Measurements from ENCODE around the gene HOXB13. TPM values are rescaled to one million over a fixed set of nuclear protein-coding genes. Genes with fewer than 3 reads are reported as not detected.

The HOXB13 gene
- total RNA-seq, 1 donor: not detected

- DNase-seq (ENCODE audit: low read depth): peak; percentile 31
- no peak overlapping the region for H3K4me3 ChIP-seq (ENCODE audit: low read depth, low read length)
- TF ChIP-seq CTCF (IDR thresholded peaks at IDR 0.05; ENCODE audit: insufficient read depth, low read length): peak; percentile 80
These were observed 50.2 kb downstream of the HOXB13 start for GRCh38 chr17:48678141-48678971.

DNA sequence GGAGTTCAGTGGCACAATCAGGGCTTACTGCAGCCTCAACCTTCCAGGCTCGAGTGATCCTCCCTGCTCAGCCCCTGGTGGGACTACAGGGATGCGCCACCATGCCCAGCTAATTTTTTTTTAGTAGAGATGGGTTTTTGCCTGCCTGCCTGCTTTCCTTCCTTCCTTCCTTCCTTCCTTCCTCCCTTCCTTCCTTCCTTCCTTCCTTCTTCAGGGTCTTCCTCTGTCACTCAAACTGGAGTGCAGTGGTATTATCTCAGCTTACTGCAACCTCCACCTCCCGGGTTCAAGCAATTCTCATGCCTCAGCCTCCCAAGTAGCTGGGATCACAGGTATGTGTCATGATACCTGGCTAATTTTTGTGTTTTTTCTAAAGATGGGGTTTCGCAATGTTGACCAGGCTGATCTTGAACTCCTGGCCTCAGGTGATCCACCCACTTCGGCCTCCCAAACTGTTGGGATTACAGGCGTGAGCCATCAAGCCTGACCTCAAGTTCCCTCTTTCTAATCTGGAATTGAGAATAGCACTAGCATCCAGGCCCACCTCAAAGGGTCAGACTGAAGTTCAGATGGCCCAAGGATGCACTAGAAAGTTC, 51.5 kb downstream of the HOXB13 start:
- TF ChIP-seq CTCF (IDR thresholded peaks at IDR 0.05; ENCODE audit: insufficient read depth, low read length): no peak
- no peak overlapping the region for H3K4me3 ChIP-seq (ENCODE audit: low read depth, low read length)
- no peak for DNase-seq (ENCODE audit: low read depth)

Small RNA genes within 50 kb of the gene (small RNA-seq; reads per million reads assigned to genes)
- not detected for gene AC091179.2
- gene COX6B1P2: not detected
- gene MIR3185: not detected
- gene RF02132: not detected
- gene RF02133: not detected
- gene RN7SL125P: not detected

Other genes starting within 250 kb of the HOXB13 start
- gene HOXB1, start 197.7 kb downstream of the HOXB13 start, total RNA-seq (ENCODE audit: low replicate concordance): not detected in 2 replicates
- gene HOXB2, start 183.6 kb downstream of the HOXB13 start, total RNA-seq (ENCODE audit: low replicate concordance): 1.5 and 9.0 TPM in 2 replicates
- 3.8 and 7.0 TPM in 2 replicates for gene HOXB4, start 150.4 kb downstream of the HOXB13 start, total RNA-seq (ENCODE audit: low replicate concordance)
- 9.7 and 14.2 TPM in 2 replicates for gene HOXB3, start 138.5 kb downstream of the HOXB13 start, total RNA-seq (ENCODE audit: low replicate concordance)
- gene HOXB5, start 135.0 kb downstream of the HOXB13 start, total RNA-seq (ENCODE audit: low replicate concordance): 0.27 and 0.57 TPM in 2 replicates
- 0.63 and 13.1 TPM in 2 replicates for gene HOXB6, start 123.8 kb downstream of the HOXB13 start, total RNA-seq (ENCODE audit: low replicate concordance)
- gene HOXB7, start 117.7 kb downstream of the HOXB13 start, total RNA-seq (ENCODE audit: low replicate concordance): 0.18 and 4.7 TPM in 2 replicates
- gene HOXB8, start 113.5 kb downstream of the HOXB13 start, total RNA-seq (ENCODE audit: low replicate concordance): 0.09 TPM in 1 of 2 replicates, not detected in the other
- not detected in 2 replicates for gene HOXB9, start 102.4 kb downstream of the HOXB13 start, total RNA-seq (ENCODE audit: low replicate concordance)
- not detected in 2 replicates for gene PRAC1, start 6.2 kb downstream of the HOXB13 start, total RNA-seq (ENCODE audit: low replicate concordance)
- gene PRAC2, start 5.6 kb downstream of the HOXB13 start, total RNA-seq (ENCODE audit: low replicate concordance): not detected in 2 replicates
- not detected in 2 replicates for gene TTLL6, start 88.5 kb upstream of the HOXB13 start, total RNA-seq (ENCODE audit: low replicate concordance)
- gene CALCOCO2, start 102.3 kb upstream of the HOXB13 start, total RNA-seq (ENCODE audit: low replicate concordance): 73.8 and 169 TPM in 2 replicates
- 9.9 and 91.6 TPM in 2 replicates for gene ATP5MC1, start 164.0 kb upstream of the HOXB13 start, total RNA-seq (ENCODE audit: low replicate concordance)
- gene UBE2Z, start 179.7 kb upstream of the HOXB13 start, total RNA-seq (ENCODE audit: low replicate concordance): 82.4 and 103 TPM in 2 replicates
- gene SNF8, start 216.1 kb upstream of the HOXB13 start, total RNA-seq (ENCODE audit: low replicate concordance): 72.6 and 89.5 TPM in 2 replicates
- gene GIP, start 239.8 kb upstream of the HOXB13 start, total RNA-seq (ENCODE audit: low replicate concordance): not detected in 2 replicates